Skin epidermis (tissue), 12 donors: ENCODE measurements around the gene HSP90AB1.

ENCODE experiments used
- H3K27ac ChIP-seq, 21 experiments: fragments of 200-600 bp; sonication (generic) in 11 of 21; one replicate each; pipeline ENCODE4 v1.5.0; 2020; ENCODE audit warnings: mild to moderate bottlenecking in 3 of 21, inconsistent platforms in 2 of 21, moderate library complexity in 2 of 21
- H3K4me3 ChIP-seq, 7 experiments: fragments of 200-600 bp; sonication (generic) in 2 of 7; one replicate each; pipeline ENCODE4 v1.5.0; 2020; ENCODE audit warnings: inconsistent platforms in 2 of 7, mild to moderate bottlenecking in 2 of 7, moderate library complexity in 1 of 7

The HSP90AB1 gene

GRCh38 chr6:44275271-44275748 is 28.4 kb downstream of the HSP90AB1 start:
- Histone ChIP-seq H3K27ac (no peak overlapping the region), H3K4me3 (no peak overlapping the region)

DNA sequence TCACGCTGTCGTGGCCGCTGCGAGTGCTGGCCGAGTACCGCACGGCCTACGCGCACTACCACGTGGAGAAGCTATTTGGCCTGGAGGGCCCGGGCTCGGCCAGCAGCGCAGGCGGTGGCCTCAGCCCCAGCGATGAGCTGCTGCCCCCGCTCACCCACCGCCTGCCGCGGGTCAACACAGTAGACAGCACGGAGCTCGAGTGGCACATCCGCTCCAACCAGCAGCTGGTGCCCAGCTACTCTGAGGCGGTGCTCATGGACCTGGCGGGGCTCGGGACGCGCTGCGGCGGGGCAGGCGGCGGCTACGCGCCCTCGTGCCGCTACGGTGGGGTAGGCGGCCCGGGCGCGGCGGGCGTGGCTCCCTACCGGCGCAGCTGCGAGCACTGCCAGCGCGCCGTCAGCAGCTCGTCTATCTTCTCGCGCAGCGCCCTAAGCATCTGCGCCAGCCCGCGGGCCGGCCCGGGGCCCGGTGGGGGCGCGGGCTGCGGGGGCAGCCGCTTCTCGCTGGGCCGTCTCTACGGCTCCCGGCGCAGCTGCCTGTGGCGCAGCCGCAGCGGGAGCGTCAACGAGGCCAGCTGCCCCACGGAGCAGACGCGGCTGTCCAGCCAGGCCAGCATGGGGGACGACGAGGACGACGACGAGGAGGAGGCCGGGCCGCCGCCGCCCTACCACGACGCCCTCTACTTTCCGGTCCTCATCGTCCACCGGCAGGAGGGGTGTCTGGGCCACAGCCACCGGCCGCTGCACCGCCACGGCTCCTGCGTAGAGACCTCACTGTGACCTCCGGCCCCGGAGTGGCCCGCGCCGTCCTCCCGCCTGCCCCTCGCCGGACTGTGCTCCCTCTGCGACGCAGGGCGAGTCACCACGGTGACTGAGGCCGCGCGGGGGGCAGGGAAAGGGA is 29.1 kb downstream of the HSP90AB1 start:
- peak overlapping the region in 3 of 7 experiments; percentile 7 to 32 (median 22) for H3K4me3 ChIP-seq
- H3K27ac ChIP-seq = peak overlapping the region in 1 of 21 experiments; percentile 6

- H3K27ac ChIP-seq = no peak overlapping the region
- H3K4me3 ChIP-seq = peak overlapping the region in 1 of 7 experiments; percentile 7
These were observed 30.1 kb downstream of the HSP90AB1 start for GRCh38 chr6:44276667-44277640.

GRCh38 chr6:44277763-44278162 is 30.9 kb downstream of the HSP90AB1 start:
- Histone ChIP-seq H3K4me3 (no peak overlapping the region), H3K27ac (no peak overlapping the region)

DNA sequence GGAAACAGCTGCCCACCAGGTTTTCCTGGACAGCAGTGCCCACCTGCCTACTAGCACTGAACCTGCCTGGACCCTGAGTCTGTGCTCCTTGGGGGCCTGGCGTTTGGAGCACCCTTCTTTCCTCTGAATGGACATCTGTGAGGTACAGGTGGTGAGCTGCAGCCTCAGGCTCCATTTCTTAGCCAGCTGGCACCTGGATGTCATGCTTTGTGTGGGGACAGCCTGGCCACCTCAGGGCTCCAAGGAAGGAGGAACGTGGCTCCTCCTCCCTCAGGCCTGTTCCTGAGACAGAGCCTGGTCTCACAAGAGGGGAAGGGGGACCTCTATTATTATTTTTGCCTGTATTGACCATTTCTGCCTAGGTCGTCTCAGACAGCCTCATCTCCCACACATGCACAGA is 31.4 kb downstream of the HSP90AB1 start:
- H3K27ac ChIP-seq = no peak overlapping the region
- no peak overlapping the region for H3K4me3 ChIP-seq

DNA sequence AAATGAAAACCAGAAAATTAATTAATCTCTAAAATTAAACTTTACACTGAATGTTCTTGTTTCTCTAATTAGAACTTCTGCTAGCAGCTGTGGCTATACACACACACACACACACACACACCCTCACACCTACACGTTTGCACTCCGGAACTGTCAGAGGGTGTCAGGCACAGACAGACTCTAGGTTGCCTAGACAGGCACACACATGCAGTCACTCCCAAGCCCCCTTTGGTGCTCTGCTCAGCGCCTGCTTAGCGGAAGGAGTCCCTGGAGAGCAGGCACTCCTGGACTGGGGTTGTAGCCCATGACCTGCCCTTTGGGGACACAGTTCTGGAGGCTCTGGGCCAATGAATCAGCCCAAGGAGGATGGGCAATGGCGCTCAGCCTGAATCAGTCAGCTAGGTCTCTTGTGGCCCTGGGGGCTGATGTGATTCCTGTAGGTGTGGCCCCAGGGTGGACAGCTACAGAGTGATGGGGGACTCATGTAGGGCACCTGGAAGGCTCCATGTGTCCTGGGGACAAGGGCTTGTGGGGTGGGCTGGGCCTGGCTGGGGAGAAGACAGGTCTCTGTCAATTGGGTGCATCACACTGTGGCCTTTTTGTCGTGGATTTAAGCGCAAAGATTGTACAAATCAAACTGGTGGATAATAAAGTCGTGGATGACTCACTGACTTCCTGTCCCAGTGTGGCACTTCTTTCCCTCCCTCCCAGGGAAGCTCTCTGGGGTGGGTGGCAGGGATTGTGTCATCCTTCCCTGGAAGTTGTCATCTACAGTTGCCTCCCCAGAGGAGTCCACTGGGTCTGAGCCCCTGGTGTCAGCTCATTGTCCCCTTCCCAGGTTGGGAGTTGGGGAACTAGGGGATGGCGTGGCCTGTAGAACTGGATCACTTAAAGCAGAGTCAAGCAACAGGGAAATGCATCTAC is 32.1 kb downstream of the HSP90AB1 start:
- Histone ChIP-seq H3K4me3 (no peak overlapping the region), H3K27ac (no peak overlapping the region)

DNA sequence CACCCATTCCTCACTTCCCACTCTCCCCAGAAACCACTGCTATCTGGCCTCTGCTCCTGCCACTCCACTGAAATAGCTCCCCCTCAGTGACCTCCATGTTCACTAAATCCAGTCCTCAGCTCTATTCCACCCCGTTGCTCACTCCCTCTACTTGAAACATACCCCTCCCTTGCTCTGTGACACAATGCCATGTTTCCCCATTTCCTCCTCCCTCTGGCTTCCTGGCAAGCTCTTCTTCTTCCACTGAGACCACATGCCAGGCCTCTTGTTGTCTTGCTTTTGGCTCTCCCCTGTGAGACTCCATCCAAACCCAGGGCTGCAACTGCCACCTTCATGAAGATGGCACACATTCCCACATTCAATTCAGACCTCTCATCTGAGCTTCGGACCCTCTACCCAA is 37.2 kb downstream of the HSP90AB1 start:
- Histone ChIP-seq H3K4me3 (no peak overlapping the region), H3K27ac (no peak overlapping the region)

DNA sequence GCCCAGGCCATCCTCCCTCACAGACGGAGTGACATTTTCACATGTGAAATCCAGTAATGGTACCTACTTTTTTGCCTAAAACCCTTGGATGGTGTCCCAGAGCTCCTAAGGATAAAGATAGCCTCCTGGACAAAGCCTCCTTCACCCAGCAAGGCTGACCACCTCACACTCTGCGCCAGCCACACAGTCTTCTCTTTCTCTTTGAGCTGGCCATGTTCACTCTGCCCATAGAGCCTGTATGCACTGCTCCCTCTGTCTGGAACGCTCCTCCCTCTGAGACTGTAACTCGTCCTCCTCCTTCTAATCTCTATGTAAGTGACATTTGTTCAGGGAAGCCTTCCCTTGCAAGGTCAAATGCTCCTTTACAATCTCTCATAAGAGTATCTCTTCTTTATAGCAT is 38.0 kb downstream of the HSP90AB1 start:
- Histone ChIP-seq H3K27ac (no peak overlapping the region), H3K4me3 (no peak overlapping the region)

- H3K27ac ChIP-seq = no peak overlapping the region
- no peak overlapping the region for H3K4me3 ChIP-seq
These were observed 38.8 kb downstream of the HSP90AB1 start for GRCh38 chr6:44285552-44286284.

GRCh38 chr6:44286285-44286565 is 39.3 kb downstream of the HSP90AB1 start:
- Histone ChIP-seq H3K27ac (no peak overlapping the region), H3K4me3 (no peak overlapping the region)

- no peak overlapping the region for H3K4me3 ChIP-seq
- H3K27ac ChIP-seq = no peak overlapping the region
These were observed 39.8 kb downstream of the HSP90AB1 start for GRCh38 chr6:44286747-44287146.

- Histone ChIP-seq H3K27ac (no peak overlapping the region), H3K4me3 (no peak overlapping the region)
These were observed 42.9 kb downstream of the HSP90AB1 start for GRCh38 chr6:44289726-44290260.

GRCh38 chr6:44291841-44292240 is 44.9 kb downstream of the HSP90AB1 start:
- H3K27ac ChIP-seq = no peak overlapping the region
- no peak overlapping the region for H3K4me3 ChIP-seq

DNA sequence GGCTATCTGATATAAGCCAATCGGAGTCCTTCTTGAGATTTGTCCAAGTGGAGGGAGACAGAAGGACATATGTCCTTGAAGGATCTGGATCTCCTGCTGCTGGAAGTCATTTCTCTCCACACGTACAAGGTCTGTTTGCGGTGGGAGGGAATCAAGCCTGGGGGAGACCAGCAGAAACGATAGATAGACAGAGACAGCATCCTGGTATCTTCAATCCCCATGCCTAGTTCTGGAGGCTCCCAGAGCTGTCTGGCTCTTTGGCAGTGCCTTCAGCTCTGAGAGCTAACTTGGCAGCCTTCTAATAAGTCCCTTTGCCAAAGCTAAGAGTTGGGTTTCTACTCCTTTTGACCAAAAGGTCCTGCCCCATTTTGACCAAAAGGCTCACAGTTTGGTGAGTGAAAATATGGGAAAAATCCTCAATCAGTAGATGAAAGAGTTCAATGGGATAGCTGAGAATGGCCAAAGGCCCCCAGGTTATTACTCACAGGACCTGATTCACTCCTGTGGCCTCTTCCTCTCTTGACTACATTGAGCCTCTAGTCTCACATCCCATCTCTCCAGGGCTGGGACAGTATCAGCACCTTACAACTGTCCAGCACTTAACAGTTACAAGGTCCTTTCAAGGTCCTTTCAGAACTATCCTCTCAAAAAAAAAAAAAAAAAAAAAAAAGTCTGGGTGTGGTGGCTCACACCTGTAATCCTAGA is 45.9 kb downstream of the HSP90AB1 start:
- no peak overlapping the region for H3K27ac ChIP-seq
- H3K4me3 ChIP-seq = no peak overlapping the region

GRCh38 chr6:44294832-44295791 is 48.2 kb downstream of the HSP90AB1 start:
- Histone ChIP-seq H3K27ac (no peak overlapping the region), H3K4me3 (no peak overlapping the region)

- H3K4me3 ChIP-seq = peak overlapping the region; percentile 17 to 46 (median 23)
- H3K27ac ChIP-seq = no peak overlapping the region
These were observed 50.5 kb downstream of the HSP90AB1 start for GRCh38 chr6:44297063-44298038.
